DLD1 (cell line): Measurements from ENCODE around the gene KIF3C.
"Not testable (repeated sequence)": the region's sequence is repeated elsewhere in the genome, so short reads cannot be mapped to it uniquely, and the experiment has no call there.

ENCODE experiments used
- in situ Hi-C: cut with HindIII; loops from 2 replicates; pipeline ENCODE4 v1.10.0; 2017; ENCODE audit warnings: low sequenced_read_pairs

The KIF3C gene

GRCh38 chr2:25982273-25982967 is at the start of gene KIF3C:
TSS of gene KIF3C (minus strand) at chr2:25982497. CDS start at chr2:25981917, 580 bp downstream.
- in situ Hi-C loops = no loop called here

- in situ Hi-C loops = not testable (repeated sequence)
These were observed 45.8 kb upstream of the KIF3C start for GRCh38 chr2:26028083-26028482.

GRCh38 chr2:26025509-26025908 is 43.2 kb upstream of the KIF3C start:
- in situ Hi-C loops = no loop called here

- in situ Hi-C loops = no loop called here
These were observed 42.0 kb upstream of the KIF3C start for GRCh38 chr2:26024260-26024659.

GRCh38 chr2:26020231-26020640 is 37.9 kb upstream of the KIF3C start:
- in situ Hi-C loops = no loop called here

- in situ Hi-C loops = no loop called here
These were observed 36.1 kb upstream of the KIF3C start for GRCh38 chr2:26018184-26019055.

- in situ Hi-C loops = no loop called here
These were observed 35.3 kb upstream of the KIF3C start for GRCh38 chr2:26017464-26018183.

- in situ Hi-C loops = not testable (repeated sequence)
These were observed 34.4 kb upstream of the KIF3C start for GRCh38 chr2:26016706-26017045.

- in situ Hi-C loops = no loop called here
These were observed 33.9 kb upstream of the KIF3C start for GRCh38 chr2:26016012-26016705.

GRCh38 chr2:26013668-26014067 is 31.4 kb upstream of the KIF3C start:
- in situ Hi-C loops = loop anchor here (5.0 kb wide), 1 partner anchor 54 kb away; no protein-coding TSS in a partner anchor

- in situ Hi-C loops = loop anchor here (5.0 kb wide), 1 partner anchor 55 kb away; no protein-coding TSS in a partner anchor
These were observed 29.9 kb upstream of the KIF3C start for GRCh38 chr2:26011990-26012856.

- in situ Hi-C loops = loop anchor here (5.0 kb wide), 1 partner anchor 56 kb away; no protein-coding TSS in a partner anchor
These were observed 29.3 kb upstream of the KIF3C start for GRCh38 chr2:26011609-26011989.

GRCh38 chr2:26010943-26011342 is 28.6 kb upstream of the KIF3C start:
- in situ Hi-C loops = loop anchor here (5.0 kb wide), 1 partner anchor 56 kb away; no protein-coding TSS in a partner anchor

- in situ Hi-C loops = no loop called here
These were observed 27.3 kb upstream of the KIF3C start for GRCh38 chr2:26009567-26009963.

GRCh38 chr2:26008851-26009566 is 26.7 kb upstream of the KIF3C start:
- in situ Hi-C loops = no loop called here

GRCh38 chr2:26008095-26008494 is 25.8 kb upstream of the KIF3C start:
- in situ Hi-C loops = no loop called here

- in situ Hi-C loops = no loop called here
These were observed 20.5 kb upstream of the KIF3C start for GRCh38 chr2:26002632-26003310.

- in situ Hi-C loops = no loop called here
These were observed 19.6 kb upstream of the KIF3C start for GRCh38 chr2:26001743-26002351.
